Left ventricle myocardium inferior (tissue), 1 donor: Measurements from ENCODE around the gene LTK. TPM values are rescaled to one million over a fixed set of nuclear protein-coding genes. Genes with fewer than 3 reads are reported as not detected.

Experiments
- DNase-seq: peaks from one replicate; pipeline ENCODE4 v3.0.0-alpha.2; 2020
- H3K27ac ChIP-seq: fragments of 200-600 bp; replicated peaks from 2 replicates; pipeline ENCODE4 v1.8.0; 2021
- H3K27me3 ChIP-seq: fragments of 200-600 bp; 2 replicates; pipeline ENCODE4 v1.8.0; 2021; ENCODE audit warnings: low read depth
- H3K36me3 ChIP-seq: fragments of 200-600 bp; 2 replicates; pipeline ENCODE4 v1.8.0; 2021
- H3K4me1 ChIP-seq: fragments of 200-600 bp; 2 replicates; pipeline ENCODE4 v1.8.0; 2021
- H3K4me3 ChIP-seq: fragments of 200-600 bp; 2 replicates; pipeline ENCODE4 v1.8.0; 2021; ENCODE audit warnings: mild to moderate bottlenecking, moderate library complexity
- H3K9me3 ChIP-seq: fragments of 200-600 bp; replicated peaks from 2 replicates; pipeline ENCODE4 v1.8.0; 2021
- CTCF ChIP-seq: fragments of 200-600 bp; IDR thresholded peaks from 2 replicates; pipeline ENCODE4 v1.8.0; 2021; ENCODE audit warnings: antibody characterized with exemption, mild to moderate bottlenecking, borderline replicate concordance
- intact Hi-C: fragments of 100-400 bp; cut with micrococcal nuclease; formaldehyde crosslinking; loops from one replicate; pipeline ENCODE4 v1.11.0; 2022
- total RNA-seq: library from RNA; stranded (reverse); fragmentation: NEBNext Ultra II Directional; extraction: Animal tissue kit (Norgen Biotek cat#: 25700); gene quantifications from one replicate; pipeline ENCODE4 v1.2.1, GENCODE V29; 2021
- donor health status: DM: no; HTN: yes; CAD: no; lungs with severe emphysema.

The LTK gene
- total RNA-seq, 1 donor from 2014 or later = 1.2 TPM

- H3K9me3 ChIP-seq = no peaks in the 10 kb centered on the region
- H3K4me3 ChIP-seq = no peak overlapping the region
- H3K4me1 ChIP-seq = no peaks in the 10 kb centered on the region
- intact Hi-C loops = no loop called here
- H3K27me3 ChIP-seq = no peaks in the 10 kb centered on the region
- no peak for TF ChIP-seq CTCF
- peaks cover 94% of the 10 kb centered on the region for H3K36me3 ChIP-seq
- DNase-seq = no peak
- no peak overlapping the region for H3K27ac ChIP-seq
Observed at GRCh38 chr15:41530363-41530956, 16.8 kb upstream of the LTK start.

GRCh38 chr15:41523097-41523496 lies 9.5 kb upstream of the LTK start:
- peaks cover 43% of the 10 kb centered on the region for H3K36me3 ChIP-seq
- H3K4me3 ChIP-seq = no peak overlapping the region
- H3K4me1 ChIP-seq = no peaks in the 10 kb centered on the region
- H3K27me3 ChIP-seq = no peaks in the 10 kb centered on the region
- no peak for DNase-seq
- no peaks in the 10 kb centered on the region for H3K9me3 ChIP-seq
- no peak overlapping the region for H3K27ac ChIP-seq
- TF ChIP-seq CTCF = no peak
- intact Hi-C loops = no loop called here

- no peaks in the 10 kb centered on the region for H3K9me3 ChIP-seq
- intact Hi-C loops = no loop called here
- H3K4me1 ChIP-seq = no peaks in the 10 kb centered on the region
- no peak overlapping the region for H3K4me3 ChIP-seq
- DNase-seq = no peak
- no peak for TF ChIP-seq CTCF
- H3K27me3 ChIP-seq = no peaks in the 10 kb centered on the region
- H3K27ac ChIP-seq = no peak overlapping the region
- H3K36me3 ChIP-seq = peaks cover 41% of the 10 kb centered on the region
Observed at GRCh38 chr15:41521614-41522013, 8.0 kb upstream of the LTK start.

- peaks cover 32% of the 10 kb centered on the region for H3K36me3 ChIP-seq
- H3K27me3 ChIP-seq = no peaks in the 10 kb centered on the region
- no peak overlapping the region for H3K27ac ChIP-seq
- H3K4me1 ChIP-seq = no peaks in the 10 kb centered on the region
- H3K9me3 ChIP-seq = no peaks in the 10 kb centered on the region
- no peak overlapping the region for H3K4me3 ChIP-seq
- intact Hi-C loops = no loop called here
- DNase-seq = no peak
- no peak for TF ChIP-seq CTCF
Observed at GRCh38 chr15:41520636-41521035, 7.0 kb upstream of the LTK start.

DNA sequence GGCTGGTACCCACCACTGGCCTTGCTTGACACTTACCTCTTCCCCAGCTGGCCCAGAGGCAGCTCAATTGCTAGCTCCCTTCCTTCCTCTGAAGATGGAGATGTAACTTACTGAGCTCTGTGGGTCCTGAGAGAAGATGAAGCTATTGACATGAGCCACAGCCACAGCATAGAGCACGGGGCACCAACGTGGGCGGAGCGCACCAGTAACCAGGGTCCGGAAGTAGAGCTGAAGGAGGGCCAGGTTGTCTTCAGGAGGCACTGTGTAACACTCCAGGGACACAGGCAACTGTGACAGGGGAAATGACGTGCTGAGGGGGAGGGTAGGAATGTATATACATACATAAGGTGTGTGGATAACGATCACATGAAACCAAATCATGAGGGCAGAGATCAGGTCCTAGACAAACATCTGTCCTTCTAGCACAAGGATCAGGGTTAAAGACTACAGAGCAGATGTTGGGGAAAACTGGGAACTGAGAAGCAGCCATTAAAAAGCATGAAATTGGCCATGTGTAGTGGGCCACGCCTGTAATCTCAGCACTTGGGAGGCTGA lies 4.3 kb upstream of the LTK start:
- H3K4me1 ChIP-seq = peaks cover 12% of the 10 kb centered on the region
- H3K27ac ChIP-seq = no peak overlapping the region
- no peak for DNase-seq
- H3K27me3 ChIP-seq = peaks cover 16% of the 10 kb centered on the region
- no peak for TF ChIP-seq CTCF
- H3K36me3 ChIP-seq = peaks cover 24% of the 10 kb centered on the region
- H3K4me3 ChIP-seq = no peak overlapping the region
- intact Hi-C loops = no loop called here
- no peaks in the 10 kb centered on the region for H3K9me3 ChIP-seq
